H9 (cell line): ENCODE data around the gene DGKE. TPM values are rescaled to one million over a fixed set of nuclear protein-coding genes. Genes with fewer than 3 reads are reported as not detected.

Experiments
- DNase-seq: peaks from one replicate; pipeline ENCODE4 v3.0.0-alpha.2; 2017
- H2AFZ ChIP-seq: one replicate; pipeline ENCODE4 v1.6.1; 2013; ENCODE audit warnings: mild to moderate bottlenecking, low read length, control low read depth, moderate library complexity
- H2AK5ac ChIP-seq: 2 replicates; pipeline ENCODE4 v1.6.1; 2013; ENCODE audit warnings: low read length, control low read depth, mixed read lengths; ENCODE audit not compliant: insufficient read length
- H2BK120ac ChIP-seq: one replicate; pipeline ENCODE4 v1.6.1; 2013; ENCODE audit warnings: low read depth, mild to moderate bottlenecking, low read length, control low read depth, inconsistent platforms; ENCODE audit not compliant: poor library complexity, severe bottlenecking
- H2BK12ac ChIP-seq: 2 replicates; pipeline ENCODE4 v1.6.1; 2013; ENCODE audit warnings: low read length, control low read depth, mixed read lengths, low read depth; ENCODE audit not compliant: insufficient read length
- H2BK15ac ChIP-seq: 2 replicates; pipeline ENCODE4 v1.6.1; 2013; ENCODE audit warnings: low read depth, low read length, control low read depth
- H2BK20ac ChIP-seq: one replicate; pipeline ENCODE4 v1.6.1; 2013; ENCODE audit warnings: low read depth, mild to moderate bottlenecking, low read length, control low read depth, inconsistent platforms; ENCODE audit not compliant: poor library complexity, severe bottlenecking
- H2BK5ac ChIP-seq: 2 replicates; pipeline ENCODE4 v1.6.1; 2013; ENCODE audit warnings: low read length, control low read depth, mixed read lengths; ENCODE audit not compliant: insufficient read length
- H3K14ac ChIP-seq: 2 replicates; pipeline ENCODE4 v1.6.1; 2013; ENCODE audit warnings: low read length, control low read depth; ENCODE audit not compliant: insufficient read depth
- H3K18ac ChIP-seq: 2 replicates; pipeline ENCODE4 v1.6.1; 2013; ENCODE audit warnings: low read depth, mild to moderate bottlenecking, mixed read lengths, low read length, control low read depth; ENCODE audit not compliant: insufficient read length
- H3K23ac ChIP-seq: 2 replicates; pipeline ENCODE4 v1.6.1; 2013; ENCODE audit warnings: low read length, control low read depth, mixed read lengths, low read depth; ENCODE audit not compliant: insufficient read length
- H3K23me2 ChIP-seq: 2 replicates; pipeline ENCODE4 v1.6.1; 2013; ENCODE audit warnings: low read depth, mild to moderate bottlenecking, mixed read lengths, low read length, control low read depth; ENCODE audit not compliant: insufficient read length, poor library complexity, severe bottlenecking
- H3K27ac ChIP-seq: 2 replicates; pipeline ENCODE4 v1.5.1; 2013; ENCODE audit warnings: low read length, control low read depth, mixed read lengths, low read depth; ENCODE audit not compliant: insufficient read length
- H3K27me3 ChIP-seq: 2 replicates; pipeline ENCODE4 v1.6.1; 2013; ENCODE audit warnings: low read length, control low read depth, inconsistent platforms; ENCODE audit not compliant: insufficient read depth
- H3K4ac ChIP-seq: 2 replicates; pipeline ENCODE4 v1.6.1; 2013; ENCODE audit warnings: low read depth, mild to moderate bottlenecking, control low read depth, inconsistent platforms, low read length, moderate library complexity
- H3K4me1 ChIP-seq: 2 replicates; pipeline ENCODE4 v1.6.1; 2013; ENCODE audit warnings: low read length, control low read depth, inconsistent platforms; ENCODE audit not compliant: insufficient read depth
- H3K4me2 ChIP-seq: 2 replicates; pipeline ENCODE4 v1.6.1; 2013; ENCODE audit warnings: low read length, control low read depth, mixed read lengths; ENCODE audit not compliant: insufficient read length, insufficient read depth
- H3K56ac ChIP-seq: 2 replicates; pipeline ENCODE4 v1.6.1; 2013; ENCODE audit warnings: low read depth, mild to moderate bottlenecking, mixed read lengths, low read length, control low read depth; ENCODE audit not compliant: insufficient read length
- H3K79me1 ChIP-seq: 2 replicates; pipeline ENCODE4 v1.6.1; 2013; ENCODE audit warnings: low read depth, mild to moderate bottlenecking, moderate library complexity, low read length, control low read depth, inconsistent platforms; ENCODE audit not compliant: insufficient read depth, poor library complexity, severe bottlenecking
- H3K79me2 ChIP-seq: 2 replicates; pipeline ENCODE4 v1.6.1; 2013; ENCODE audit warnings: low read length, control low read depth, inconsistent platforms; ENCODE audit not compliant: insufficient read depth
- H3K9ac ChIP-seq: 2 replicates; pipeline ENCODE4 v1.6.1; 2013; ENCODE audit warnings: low read length, control low read depth, mixed read lengths; ENCODE audit not compliant: insufficient read length; ENCODE audit errors: extremely low read depth
- H3K9me3 ChIP-seq: one replicate; pipeline ENCODE4 v1.6.1; 2013; ENCODE audit warnings: low read depth, low read length, inconsistent platforms; ENCODE audit not compliant: control insufficient read depth
- H3T11ph ChIP-seq: one replicate; pipeline ENCODE4 v1.6.1; 2013; ENCODE audit warnings: mild to moderate bottlenecking, low read length, control low read depth, inconsistent platforms
- H4K20me1 ChIP-seq: one replicate; pipeline ENCODE4 v1.6.1; 2013; ENCODE audit not compliant: control insufficient read depth, insufficient read length, insufficient read depth
- H4K5ac ChIP-seq: 2 replicates; pipeline ENCODE4 v1.6.1; 2013; ENCODE audit warnings: low read depth, mild to moderate bottlenecking, mixed read lengths, low read length, control low read depth; ENCODE audit not compliant: insufficient read length
- H4K8ac ChIP-seq: replicated peaks from 2 replicates; pipeline ENCODE4 v1.6.1; 2013; ENCODE audit warnings: low read length, control low read depth, mixed read lengths, low read depth; ENCODE audit not compliant: insufficient read length
- H4K91ac ChIP-seq: 2 replicates; pipeline ENCODE4 v1.6.1; 2013; ENCODE audit warnings: low read depth, mild to moderate bottlenecking, moderate library complexity, mixed read lengths, low read length, control low read depth; ENCODE audit not compliant: insufficient read length
- H3K27ac Mint-ChIP-seq, 3 experiments: 2 replicates in 2 of 3; 3 replicates in 1 of 3; pipeline ENCODE4 v1.8.0; 2020 to 2021; ENCODE audit warnings: mixed read lengths in 3 of 3, mild to moderate bottlenecking in 1 of 3, moderate library complexity in 1 of 3
- H3K27me3 Mint-ChIP-seq: 2 replicates; pipeline ENCODE4 v1.8.0; 2021; ENCODE audit warnings: low read depth, mild to moderate bottlenecking, moderate library complexity, mixed read lengths
- H3K36me3 Mint-ChIP-seq, 3 experiments: 2 replicates in 2 of 3; 3 replicates in 1 of 3; pipeline ENCODE4 v1.8.0; 2020 to 2021; ENCODE audit warnings: low read depth in 3 of 3, mixed read lengths in 3 of 3; ENCODE audit not compliant: insufficient read depth in 1 of 3
- H3K4me1 Mint-ChIP-seq, 2 experiments: 2 replicates each; pipeline ENCODE4 v1.8.0; 2020; ENCODE audit warnings: mixed read lengths in 2 of 2
- H3K4me3 Mint-ChIP-seq, 2 experiments: 2 replicates in 1 of 2; 3 replicates in 1 of 2; pipeline ENCODE4 v1.8.0; 2020 to 2021; ENCODE audit warnings: mild to moderate bottlenecking in 2 of 2, mixed read lengths in 2 of 2, moderate library complexity in 1 of 2
- H3K9me3 Mint-ChIP-seq, 2 experiments: 2 replicates in 1 of 2; 3 replicates in 1 of 2; pipeline ENCODE4 v1.8.0; 2020; ENCODE audit warnings: mild to moderate bottlenecking in 2 of 2, mixed read lengths in 2 of 2, moderate library complexity in 1 of 2
- CTCF ChIP-seq: fragments of 200-600 bp; sonication (generic); conservative IDR thresholded peaks from 3 replicates; pipeline ENCODE4 v1.8.0; 2021; ENCODE audit warnings: antibody characterized with exemption, mild to moderate bottlenecking
- WGBS: extraction: QIAGEN DNeasy Blood & Tissue Kit; methylation state at CpG from one replicate; pipeline ENCODE4 v1.1.7; 2013; ENCODE audit warnings: missing lambda C conversion rate, low lambda C conversion rate, mixed read lengths; ENCODE audit not compliant: insufficient read length; ENCODE audit errors: extremely low coverage; 5-methylcytosine and 5-hydroxymethylcytosine counted together
- total RNA-seq: library from RNA; stranded (reverse); gene quantifications from 2 replicates; pipeline ENCODE4 v1.2.1, GENCODE V29; 2021

Gene DGKE
- total RNA-seq, 1 experiment from 2014 or later = 4.9 TPM

- peaks cover 0 to 8% of the 10 kb centered on the region in 2 experiments; a peak in 3 of 4 replicates for H3K4me1 Mint-ChIP-seq
- no peak overlapping the region for H4K5ac ChIP-seq
These were observed 23.6 kb upstream of the DGKE start for GRCh38 chr17:56810343-56810742.

More at GRCh38 chr17:56810343-56810742, 23.6 kb upstream of the DGKE start:
- H3K4ac ChIP-seq = no peak overlapping the region
- H2BK20ac ChIP-seq = no peak overlapping the region
- H3K4me1 ChIP-seq = no peaks in the 10 kb centered on the region
- no peaks in the 10 kb centered on the region; the same call in none of the 2 replicates for H3K27me3 Mint-ChIP-seq
- no peak overlapping the region for H3K18ac ChIP-seq
- DNase-seq = no peak
- no peaks in the 10 kb centered on the region for H3K23me2 ChIP-seq
- no peak overlapping the region for H3K14ac ChIP-seq
- no peak overlapping the region for H3K23ac ChIP-seq
- H3K4me3 Mint-ChIP-seq = no peak overlapping the region
- no peak overlapping the region for H4K91ac ChIP-seq
- H3K27ac Mint-ChIP-seq = no peak overlapping the region
- no peak overlapping the region for H2BK5ac ChIP-seq
- no peaks in the 10 kb centered on the region for H3K79me2 ChIP-seq
- no peak overlapping the region for H4K8ac ChIP-seq
- H2AFZ ChIP-seq = no peak overlapping the region
- TF ChIP-seq CTCF = no peak
- H2AK5ac ChIP-seq = no peak overlapping the region
- H3K9me3 ChIP-seq = no peaks in the 10 kb centered on the region
- H3K79me1 ChIP-seq = no peaks in the 10 kb centered on the region
- no peak overlapping the region for H3K4me2 ChIP-seq
- no peaks in the 10 kb centered on the region for H3K9me3 Mint-ChIP-seq
- H2BK120ac ChIP-seq = no peak overlapping the region
- no peak overlapping the region for H3K27ac ChIP-seq
- no peak overlapping the region for H2BK12ac ChIP-seq
- no peak overlapping the region for H3K56ac ChIP-seq
- H3T11ph ChIP-seq = no peak overlapping the region
- no CpG with 5 or more reads among the region's 2 CpGs for WGBS
- no peak overlapping the region for H3K9ac ChIP-seq
- H2BK15ac ChIP-seq = no peak overlapping the region
- H3K27me3 ChIP-seq = no peaks in the 10 kb centered on the region
- no peaks in the 10 kb centered on the region; a peak in 1 of 7 replicates for H3K36me3 Mint-ChIP-seq
- no peaks in the 10 kb centered on the region for H4K20me1 ChIP-seq
